Activated B cell treated with CpG ODN at 0.5 μM for 24 hours (primary cell): ENCODE measurements around the gene SHH. TPM values are rescaled to one million over a fixed set of nuclear protein-coding genes. Genes with fewer than 3 reads are reported as not detected.

Experiments
- ATAC-seq: fragments of 200-7000 bp; cut with Tn5 transposase; one replicate; pipeline ENCODE4 v1.10.0; 2021; ENCODE audit warnings: low read depth, mild to moderate bottlenecking, moderate library complexity
- CTCF ChIA-PET: fragments of 350-600 bp; sonication (Branson Sonifier 250); formaldehyde crosslinking; loops from one replicate; lab custom pipeline; 2021; ENCODE audit warnings: antibody characterized with exemption; lab: Charles Lee
- POLR2A ChIA-PET: fragments of 350-600 bp; sonication (Branson Sonifier 250); formaldehyde crosslinking; loops from one replicate; lab custom pipeline; 2021; ENCODE audit warnings: antibody characterized with exemption; lab: Charles Lee
- DNase-seq: peaks from one replicate; pipeline ENCODE4 v3.0.0; 2022
- H3K27ac Mint-ChIP-seq: one replicate; pipeline ENCODE4 v1.8.0; 2020; ENCODE audit warnings: mixed read lengths
- H3K27me3 Mint-ChIP-seq: one replicate; pipeline ENCODE4 v1.8.0; 2021; ENCODE audit warnings: mixed read lengths
- H3K36me3 Mint-ChIP-seq: one replicate; pipeline ENCODE4 v1.8.0; 2021; ENCODE audit warnings: low read depth, mixed read lengths
- H3K4me1 Mint-ChIP-seq: one replicate; pipeline ENCODE4 v1.8.0; 2021; ENCODE audit warnings: mixed read lengths
- H3K4me3 Mint-ChIP-seq: one replicate; pipeline ENCODE4 v1.8.0; 2020; ENCODE audit warnings: mild to moderate bottlenecking, mixed read lengths
- H3K9me3 Mint-ChIP-seq: one replicate; pipeline ENCODE4 v1.8.0; 2020; ENCODE audit warnings: mixed read lengths
- CTCF ChIP-seq: fragments of 200-600 bp; IDR thresholded peaks from one replicate; pipeline ENCODE4 v1.8.0; 2022; ENCODE audit warnings: antibody characterized with exemption, mild to moderate bottlenecking
- intact Hi-C: fragments of 100-400 bp; cut with micrococcal nuclease; formaldehyde crosslinking; loops from one replicate; pipeline ENCODE4 v1.15.1; 2024
- total RNA-seq: library from RNA; stranded (reverse); gene quantifications from 2 replicates; pipeline ENCODE4 v1.2.3, GENCODE V29; 2022

The SHH gene
- total RNA-seq, 1 donor from 2014 or later: not detected

DNA sequence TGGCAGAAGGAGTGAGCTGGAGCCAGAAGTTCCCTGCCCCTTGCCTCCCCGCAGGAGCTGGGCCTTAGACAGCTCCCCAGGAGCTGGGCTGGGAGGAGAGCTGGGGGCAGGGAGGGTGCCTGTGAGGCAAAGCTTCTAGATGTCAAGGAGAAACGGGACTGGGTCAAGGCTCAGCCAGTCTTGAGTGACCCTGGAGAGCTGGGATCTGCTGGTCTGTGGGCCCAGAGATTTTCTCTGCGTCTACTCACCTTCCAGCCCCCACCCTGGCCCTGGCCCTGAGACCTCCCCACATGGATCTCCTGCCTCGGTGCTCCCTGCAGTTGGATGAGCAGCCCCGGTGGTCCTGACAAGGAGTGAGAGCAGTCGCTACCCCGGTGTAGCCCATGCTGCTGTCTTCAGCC lies 20.3 kb upstream of the SHH start:
- H3K9me3 Mint-ChIP-seq: no peaks in the 10 kb centered on the region
- no peaks in the 10 kb centered on the region for H3K4me1 Mint-ChIP-seq
- ATAC-seq: no peak
- ChIA-PET CTCF (no interaction called here), POLR2A (no interaction called here)
- peaks cover 4% of the 10 kb centered on the region for H3K27me3 Mint-ChIP-seq
- H3K4me3 Mint-ChIP-seq: no peak overlapping the region
- intact Hi-C loops: no loop called here
- no peak for TF ChIP-seq CTCF
- no peaks in the 10 kb centered on the region for H3K36me3 Mint-ChIP-seq
- no peak for DNase-seq
- H3K27ac Mint-ChIP-seq: no peak overlapping the region

DNA sequence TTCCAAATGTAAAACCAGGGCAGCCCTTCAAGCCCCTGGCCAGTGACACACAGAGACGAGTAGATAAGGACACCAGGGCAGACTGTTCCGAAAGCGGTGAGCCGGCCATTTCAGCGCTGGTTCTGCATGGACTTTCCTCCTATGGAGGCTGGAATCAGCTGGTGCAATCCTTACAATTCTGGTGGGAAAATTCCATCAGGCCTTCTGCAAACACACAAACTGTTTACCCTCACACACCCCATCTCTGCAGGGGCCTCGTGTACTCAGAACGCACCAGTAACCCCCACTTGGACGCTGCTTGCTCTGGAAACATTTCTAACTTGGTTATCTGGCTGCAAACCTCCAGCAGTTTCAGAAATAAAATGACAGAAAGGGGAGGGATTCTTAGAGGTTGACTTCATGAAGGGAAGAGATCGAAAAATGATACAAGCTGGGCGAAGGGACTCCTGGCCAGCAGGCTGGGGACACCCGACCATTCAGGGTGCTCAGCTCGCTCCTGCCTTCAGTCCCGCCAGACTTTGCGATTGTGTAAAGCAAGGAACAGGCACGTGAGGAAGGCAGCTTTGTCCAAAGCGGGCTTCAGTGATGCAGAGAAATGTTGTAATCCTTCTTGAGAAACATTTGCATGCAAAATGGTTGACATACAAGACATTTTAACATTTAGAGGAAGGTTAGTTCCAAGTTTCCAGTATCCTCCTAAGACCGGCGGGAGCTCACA lies 19.7 kb upstream of the SHH start:
- ChIA-PET CTCF (no interaction called here), POLR2A (no interaction called here)
- DNase-seq (no peak), ATAC-seq (no peak)
- no peaks in the 10 kb centered on the region for H3K36me3 Mint-ChIP-seq
- intact Hi-C loops: no loop called here
- H3K27ac Mint-ChIP-seq: no peak overlapping the region
- peaks cover 8% of the 10 kb centered on the region for H3K27me3 Mint-ChIP-seq
- no peaks in the 10 kb centered on the region for H3K9me3 Mint-ChIP-seq
- H3K4me1 Mint-ChIP-seq: no peaks in the 10 kb centered on the region
- H3K4me3 Mint-ChIP-seq: no peak overlapping the region
- TF ChIP-seq CTCF: no peak

DNA sequence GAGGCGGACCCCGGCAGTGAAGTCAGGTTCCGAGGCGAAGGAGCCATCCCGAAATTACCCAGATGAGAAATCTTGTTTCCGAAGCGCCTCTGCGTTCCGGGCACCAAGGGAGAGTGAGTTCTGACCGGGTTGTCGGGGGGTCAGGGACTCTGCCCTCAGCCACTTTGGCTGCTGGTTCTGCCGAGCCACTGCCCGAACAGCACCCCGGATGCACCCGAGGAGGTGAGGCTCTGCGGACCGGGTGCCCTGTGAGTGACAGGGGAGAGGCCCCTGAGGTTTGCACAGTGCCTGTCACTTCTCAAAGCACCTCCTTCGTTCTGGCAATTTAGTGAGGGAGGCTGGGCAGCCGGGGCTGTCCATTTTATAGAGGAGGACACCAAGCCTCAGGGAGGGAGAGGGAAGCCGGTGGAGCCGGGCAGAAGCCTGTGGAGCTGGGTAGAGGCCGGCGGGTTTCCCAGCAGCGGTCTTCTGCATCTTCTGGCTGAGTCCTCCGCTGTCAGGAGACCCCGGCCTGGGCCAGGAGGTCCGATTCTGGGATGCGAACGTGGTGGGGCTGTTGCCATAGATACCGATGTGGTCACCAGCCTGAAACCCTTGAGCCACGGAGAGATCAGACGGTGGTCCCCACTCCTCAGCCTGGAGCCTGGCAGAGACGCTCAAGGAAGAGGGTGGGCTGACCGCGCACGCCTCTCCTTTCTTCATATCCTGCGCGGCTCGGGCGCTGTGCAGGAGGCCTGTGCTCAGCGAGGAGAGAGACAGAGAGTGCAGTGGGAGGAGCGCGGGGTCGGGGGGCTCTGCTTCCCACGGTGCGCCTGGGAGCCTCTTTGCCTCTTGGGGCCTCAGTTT lies 18.9 kb upstream of the SHH start:
- no peaks in the 10 kb centered on the region for H3K9me3 Mint-ChIP-seq
- no peaks in the 10 kb centered on the region for H3K4me1 Mint-ChIP-seq
- ChIA-PET POLR2A (no interaction called here), CTCF (no interaction called here)
- H3K27me3 Mint-ChIP-seq: peaks cover 12% of the 10 kb centered on the region
- no peaks in the 10 kb centered on the region for H3K36me3 Mint-ChIP-seq
- TF ChIP-seq CTCF: no peak
- intact Hi-C loops: no loop called here
- DNase-seq (no peak), ATAC-seq (no peak)
- no peak overlapping the region for H3K27ac Mint-ChIP-seq
- H3K4me3 Mint-ChIP-seq: no peak overlapping the region

DNA sequence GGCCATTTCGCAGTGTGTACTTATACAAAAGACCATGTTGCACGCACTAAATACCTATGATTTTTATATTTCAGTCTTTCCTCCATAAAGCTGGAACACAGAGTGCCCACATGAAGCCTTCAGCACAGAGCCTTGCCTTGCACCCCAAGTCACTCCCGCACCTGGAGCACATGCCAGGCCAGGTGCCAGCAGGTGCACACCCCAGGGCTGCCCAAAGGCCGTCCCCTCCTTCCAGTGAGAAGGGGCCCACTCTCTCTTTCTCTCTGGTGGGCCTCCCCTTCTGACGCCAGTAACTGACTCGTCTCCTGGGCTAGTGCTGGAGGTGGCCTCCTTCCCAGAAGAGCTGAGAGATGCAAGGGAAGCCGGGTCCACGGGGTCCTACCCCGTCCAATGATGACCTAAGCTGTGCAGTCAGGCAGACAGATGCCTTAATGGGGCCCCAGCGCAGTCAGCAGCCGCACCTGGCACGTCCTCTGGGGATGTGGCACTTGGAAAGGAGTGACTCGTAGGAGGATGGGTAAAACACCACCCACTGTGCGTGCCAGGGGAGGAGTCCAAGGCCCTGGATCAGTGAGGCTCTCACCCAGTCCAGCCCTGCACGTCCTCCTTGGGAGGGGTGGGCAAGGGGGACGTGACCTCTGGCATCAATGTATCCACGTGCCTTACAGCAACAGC lies 17.7 kb upstream of the SHH start:
- ChIA-PET CTCF (no interaction called here), POLR2A (no interaction called here)
- H3K36me3 Mint-ChIP-seq: no peaks in the 10 kb centered on the region
- ATAC-seq (no peak), DNase-seq (no peak)
- H3K4me3 Mint-ChIP-seq: no peak overlapping the region
- intact Hi-C loops: no loop called here
- H3K9me3 Mint-ChIP-seq: no peaks in the 10 kb centered on the region
- no peak for TF ChIP-seq CTCF
- H3K27ac Mint-ChIP-seq: no peak overlapping the region
- H3K4me1 Mint-ChIP-seq: no peaks in the 10 kb centered on the region
- peaks cover 12% of the 10 kb centered on the region for H3K27me3 Mint-ChIP-seq

DNA sequence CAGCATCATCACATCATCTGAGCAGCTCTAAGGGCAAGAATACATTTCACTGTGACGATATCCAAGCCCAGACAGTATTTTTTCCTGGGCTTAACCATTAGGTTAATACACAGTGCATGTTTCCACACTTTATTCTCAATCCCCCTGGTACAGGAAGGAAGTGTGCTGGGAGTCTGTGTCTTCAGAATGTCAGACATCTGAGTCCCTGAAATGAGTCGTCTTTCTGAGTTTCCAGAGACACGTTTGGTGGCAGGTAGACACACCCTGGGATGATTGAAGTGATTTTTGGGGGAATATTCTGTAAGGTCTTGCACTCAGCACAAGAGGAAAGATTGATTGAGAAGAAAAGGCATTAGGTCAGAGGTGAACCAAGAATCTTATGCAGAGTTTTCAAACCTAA lies 13.1 kb upstream of the SHH start:
- intact Hi-C loops: no loop called here
- H3K4me1 Mint-ChIP-seq: no peaks in the 10 kb centered on the region
- POLR2A ChIA-PET: no interaction called here
- H3K9me3 Mint-ChIP-seq: no peaks in the 10 kb centered on the region
- no peaks in the 10 kb centered on the region for H3K36me3 Mint-ChIP-seq
- H3K27ac Mint-ChIP-seq: no peak overlapping the region
- TF ChIP-seq CTCF: no peak
- H3K4me3 Mint-ChIP-seq: no peak overlapping the region
- no peak for ATAC-seq
- DNase-seq: no peak
- H3K27me3 Mint-ChIP-seq: peaks cover 32% of the 10 kb centered on the region
- CTCF ChIA-PET: no interaction called here
